ENCODE measurements around the gene NEUROG3.

Gene NEUROG3

DNA sequence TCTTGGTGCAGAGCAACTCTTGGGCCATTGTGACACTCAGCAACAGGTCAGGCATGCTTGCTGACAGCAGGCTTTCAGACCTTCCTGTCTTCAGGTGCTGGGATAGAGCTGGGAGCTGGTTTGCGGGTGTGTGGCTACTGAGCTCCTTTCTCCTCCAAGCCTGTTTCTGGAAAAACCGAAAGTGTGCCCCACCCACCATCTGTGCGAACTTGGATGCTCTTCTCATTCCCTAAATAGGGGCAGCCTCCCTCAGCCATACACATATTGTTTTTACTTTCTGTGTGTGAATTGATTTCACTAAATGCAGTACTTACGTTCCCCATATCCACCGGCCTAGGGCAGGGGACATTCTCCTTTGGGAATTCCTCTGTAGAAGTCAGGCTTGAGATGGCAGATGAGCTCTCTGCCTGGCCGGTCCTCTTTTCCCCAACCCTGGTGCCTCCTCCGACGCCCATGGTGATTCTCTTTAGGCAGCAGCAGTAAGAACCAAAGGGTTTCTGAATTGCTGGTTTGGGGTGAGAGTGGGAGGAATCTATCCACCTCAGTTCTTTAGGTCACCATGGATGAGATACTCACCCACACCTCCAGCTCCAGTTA is 6.3 kb upstream of the NEUROG3 start:
- DNase-seq (ENCODE audit: low spot score) = no peak
- in situ Hi-C loops (cut with MboI; ENCODE audit: low pct_unique_long_range_greater_than_20kb, low sequenced_read_pairs, unreplicated experiment) = no loop called here
- TF ChIP-seq, protein P1, sequence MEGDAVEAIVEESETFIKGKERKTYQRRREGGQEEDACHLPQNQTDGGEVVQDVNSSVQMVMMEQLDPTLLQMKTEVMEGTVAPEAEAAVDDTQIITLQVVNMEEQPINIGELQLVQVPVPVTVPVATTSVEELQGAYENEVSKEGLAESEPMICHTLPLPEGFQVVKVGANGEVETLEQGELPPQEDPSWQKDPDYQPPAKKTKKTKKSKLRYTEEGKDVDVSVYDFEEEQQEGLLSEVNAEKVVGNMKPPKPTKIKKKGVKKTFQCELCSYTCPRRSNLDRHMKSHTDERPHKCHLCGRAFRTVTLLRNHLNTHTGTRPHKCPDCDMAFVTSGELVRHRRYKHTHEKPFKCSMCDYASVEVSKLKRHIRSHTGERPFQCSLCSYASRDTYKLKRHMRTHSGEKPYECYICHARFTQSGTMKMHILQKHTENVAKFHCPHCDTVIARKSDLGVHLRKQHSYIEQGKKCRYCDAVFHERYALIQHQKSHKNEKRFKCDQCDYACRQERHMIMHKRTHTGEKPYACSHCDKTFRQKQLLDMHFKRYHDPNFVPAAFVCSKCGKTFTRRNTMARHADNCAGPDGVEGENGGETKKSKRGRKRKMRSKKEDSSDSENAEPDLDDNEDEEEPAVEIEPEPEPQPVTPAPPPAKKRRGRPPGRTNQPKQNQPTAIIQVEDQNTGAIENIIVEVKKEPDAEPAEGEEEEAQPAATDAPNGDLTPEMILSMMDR (IDR thresholded peaks at IDR 0.05; ENCODE audit: extremely low read depth, insufficient read depth, missing control alignments) = no peak

DNA sequence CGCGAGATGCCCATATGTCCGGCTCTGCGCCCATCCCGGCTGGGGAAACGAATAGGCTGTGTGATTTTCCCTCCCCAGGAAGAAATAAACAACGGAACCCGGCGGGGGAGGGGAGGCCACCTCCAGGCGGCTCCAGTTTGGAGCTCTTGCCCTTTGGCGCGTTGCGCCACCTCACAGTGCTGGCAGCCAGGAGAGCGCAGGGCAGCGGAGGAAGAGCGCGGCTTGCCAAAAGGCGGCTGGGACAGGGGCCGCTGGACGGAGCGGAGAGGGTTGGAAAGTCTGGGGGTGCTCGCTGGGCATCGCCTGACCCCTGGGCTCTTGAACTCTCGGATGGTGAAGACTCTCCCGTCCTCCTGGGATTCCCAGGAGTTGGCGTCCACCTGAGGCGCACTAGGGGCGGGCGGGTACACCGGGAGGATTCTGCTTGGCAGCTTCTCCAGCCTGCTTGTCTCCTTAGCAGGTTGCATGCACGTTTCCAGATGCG is 5.3 kb upstream of the NEUROG3 start:
- no peak for DNase-seq (ENCODE audit: low spot score)
- in situ Hi-C loops (cut with MboI; ENCODE audit: low pct_unique_long_range_greater_than_20kb, low sequenced_read_pairs, unreplicated experiment) = no loop called here
- TF ChIP-seq, protein P1 (IDR thresholded peaks at IDR 0.05; ENCODE audit: extremely low read depth, insufficient read depth, missing control alignments) = no peak

DNA sequence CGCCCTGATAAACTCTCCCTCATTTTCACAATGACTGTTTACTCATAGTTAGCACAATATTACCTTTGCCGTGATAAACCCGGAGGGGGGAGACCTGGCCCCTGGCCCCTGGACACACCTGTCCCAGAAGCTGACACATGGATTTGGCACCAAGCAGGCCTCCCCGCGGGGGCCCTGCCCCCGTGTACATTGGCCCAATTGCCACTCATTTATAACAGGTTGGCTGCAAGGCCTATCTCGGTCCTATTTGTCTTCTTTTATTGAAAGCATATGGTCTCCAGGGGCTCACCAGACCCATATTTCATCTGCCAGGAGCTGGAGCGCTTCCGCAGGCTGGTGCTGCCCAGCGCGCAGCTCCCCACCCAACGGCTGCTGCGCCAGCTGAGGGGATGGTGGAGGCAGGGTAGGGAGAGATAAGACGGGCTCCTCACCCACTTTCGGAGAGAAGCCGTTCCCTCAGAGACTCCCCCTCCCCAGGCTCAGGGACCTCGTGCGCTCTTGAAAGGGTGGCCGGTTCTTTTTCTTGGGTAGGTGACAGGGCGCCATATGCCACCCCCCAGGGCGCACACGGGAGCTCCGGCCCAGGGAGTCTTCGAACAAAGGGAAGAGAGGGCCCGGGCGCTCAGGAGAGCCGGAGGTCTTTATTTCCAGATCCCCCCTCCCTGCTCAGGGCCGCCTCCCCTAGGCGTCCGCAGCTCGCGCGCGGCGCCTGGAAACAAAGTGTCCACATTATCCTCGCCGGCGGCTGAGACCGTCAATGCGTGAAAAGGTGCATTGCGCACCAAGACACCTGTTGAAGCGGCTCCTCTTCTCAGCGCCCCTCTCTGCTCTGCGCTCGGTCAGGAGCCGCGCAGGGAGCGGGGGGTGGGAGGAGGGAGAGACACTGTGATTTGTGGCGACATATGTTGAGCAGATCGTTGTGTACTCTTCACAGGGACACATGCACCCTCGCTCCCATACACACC is 4.3 kb upstream of the NEUROG3 start:
- DNase-seq (ENCODE audit: low spot score) = no peak
- in situ Hi-C loops (cut with MboI; ENCODE audit: low pct_unique_long_range_greater_than_20kb, low sequenced_read_pairs, unreplicated experiment) = no loop called here
- TF ChIP-seq, protein P1 (IDR thresholded peaks at IDR 0.05; ENCODE audit: extremely low read depth, insufficient read depth, missing control alignments) = no peak

DNA sequence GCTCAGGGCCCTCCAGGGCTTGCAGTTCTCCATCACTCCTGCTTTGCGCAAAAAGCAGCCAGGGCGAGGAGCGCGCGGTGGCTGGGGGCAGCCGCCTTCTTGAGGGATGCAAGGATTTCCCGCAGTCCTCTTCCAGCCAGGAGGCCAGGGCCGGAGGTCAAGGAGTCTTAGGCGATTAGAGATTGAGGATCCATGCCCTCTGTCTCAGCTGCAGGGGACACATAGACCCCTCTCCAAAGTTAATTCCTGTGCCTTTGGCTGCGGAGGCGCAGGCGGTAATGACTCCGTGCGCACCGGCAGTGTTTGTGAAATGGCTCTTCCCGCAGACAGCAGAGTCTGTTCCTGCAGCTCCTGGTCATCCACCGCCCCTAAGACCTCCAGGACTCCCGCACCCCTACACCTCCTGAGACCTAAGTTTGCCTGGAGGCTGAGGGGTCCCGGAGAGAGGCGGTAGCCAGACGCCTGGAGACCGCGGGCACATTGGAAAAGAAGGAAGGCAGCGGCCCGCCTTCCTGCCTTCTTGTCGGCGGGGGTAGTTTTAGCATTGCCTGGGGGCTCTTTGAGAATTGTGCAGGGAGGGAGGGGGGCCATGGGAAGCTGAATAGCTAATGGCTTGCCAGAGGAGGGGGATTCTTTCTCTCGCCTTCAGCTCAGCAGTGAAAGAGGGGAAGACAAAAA is 3.3 kb upstream of the NEUROG3 start:
- in situ Hi-C loops (cut with MboI; ENCODE audit: low pct_unique_long_range_greater_than_20kb, low sequenced_read_pairs, unreplicated experiment) = no loop called here
- TF ChIP-seq, protein P1 (IDR thresholded peaks at IDR 0.05; ENCODE audit: extremely low read depth, insufficient read depth, missing control alignments) = no peak
- DNase-seq (ENCODE audit: low spot score) = no peak

DNA sequence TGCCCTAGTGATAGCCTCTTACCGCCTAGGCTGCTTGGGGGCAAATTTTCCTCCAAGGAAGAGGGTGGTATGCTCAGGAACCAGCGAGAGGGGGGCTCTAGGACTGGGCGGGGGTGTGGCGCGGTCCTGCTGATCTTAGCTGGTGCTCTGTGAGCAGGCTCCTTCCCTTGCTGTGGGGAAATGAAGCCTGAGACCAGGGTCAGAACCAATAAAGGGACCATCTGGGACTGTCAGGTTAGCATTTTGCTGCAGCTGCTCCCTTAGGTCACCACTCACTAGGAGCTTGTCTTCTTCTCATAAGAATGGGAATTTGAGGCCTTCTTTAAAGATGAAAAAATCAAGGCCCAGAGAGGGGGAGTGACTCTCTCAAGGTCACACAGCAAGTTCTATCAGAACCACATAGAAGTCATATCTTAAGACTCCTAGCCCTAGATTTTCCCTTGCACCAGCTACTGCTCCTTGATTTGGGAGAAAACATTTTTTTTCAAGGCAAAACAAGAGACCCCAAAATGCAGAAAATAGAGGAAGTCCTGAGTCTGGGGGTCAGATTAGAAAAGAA is 2.0 kb upstream of the NEUROG3 start:
- in situ Hi-C loops (cut with MboI; ENCODE audit: low pct_unique_long_range_greater_than_20kb, low sequenced_read_pairs, unreplicated experiment) = no loop called here
- TF ChIP-seq, protein P1 (IDR thresholded peaks at IDR 0.05; ENCODE audit: extremely low read depth, insufficient read depth, missing control alignments) = no peak
- DNase-seq (ENCODE audit: low spot score) = no peak

DNA sequence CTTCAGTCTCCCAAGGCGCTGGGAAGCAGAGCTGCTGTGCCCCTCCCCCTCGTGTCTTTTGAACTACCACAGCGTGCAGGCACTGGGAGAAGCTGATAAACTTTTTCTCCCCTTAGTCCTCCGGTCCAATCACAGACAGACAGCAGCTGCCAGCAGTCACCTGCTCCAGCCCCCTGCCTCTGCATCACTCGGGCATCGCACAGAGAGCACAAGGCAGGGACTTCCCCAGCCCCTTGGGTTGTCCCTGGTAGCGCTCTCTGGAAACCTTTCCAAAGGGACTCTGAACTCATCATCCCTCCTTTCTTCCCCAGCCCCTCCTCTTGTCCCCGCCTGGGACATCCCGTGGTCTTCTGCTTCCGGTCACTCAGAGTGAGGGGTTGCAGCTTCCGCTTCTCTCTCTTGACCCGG is 1.4 kb upstream of the NEUROG3 start:
- TF ChIP-seq, protein P1 (IDR thresholded peaks at IDR 0.05; ENCODE audit: extremely low read depth, insufficient read depth, missing control alignments) = no peak
- no peak for DNase-seq (ENCODE audit: low spot score)
- in situ Hi-C loops (cut with MboI; ENCODE audit: low pct_unique_long_range_greater_than_20kb, low sequenced_read_pairs, unreplicated experiment) = no loop called here
